Anterior cingulate cortex (tissue), 58 donors: Measurements from ENCODE around the gene RNFT2.
"Not testable (repeated sequence)": the region's sequence is repeated elsewhere in the genome, so short reads cannot be mapped to it uniquely, and the experiment has no call there.

Experiments
- DNase-seq, 58 donors: peaks; one replicate each; lab custom pipeline; 2025; lab: John Stamatoyannopoulos, UW

The RNFT2 gene

GRCh38 chr12:116739381-116739887, 1.3 kb downstream of the RNFT2 start:
- no peak for DNase-seq

GRCh38 chr12:116742787-116743186, 4.7 kb downstream of the RNFT2 start:
- not testable (repeated sequence) for DNase-seq

- no peak for DNase-seq
Observed at GRCh38 chr12:116744766-116745165, 6.7 kb downstream of the RNFT2 start.

- no peak for DNase-seq
Observed at GRCh38 chr12:116745554-116745953, 7.4 kb downstream of the RNFT2 start.

- no peak for DNase-seq
Observed at GRCh38 chr12:116749884-116750283, 11.8 kb downstream of the RNFT2 start.

GRCh38 chr12:116750298-116750697, 12.2 kb downstream of the RNFT2 start:
- DNase-seq, result no peak

- not testable (repeated sequence) for DNase-seq
Observed at GRCh38 chr12:116754097-116754496, 16.0 kb downstream of the RNFT2 start.

GRCh38 chr12:116754783-116755182, 16.7 kb downstream of the RNFT2 start:
- not testable (repeated sequence) for DNase-seq

- no peak for DNase-seq
Observed at GRCh38 chr12:116759783-116760621, 21.9 kb downstream of the RNFT2 start.

- DNase-seq, result no peak
Observed at GRCh38 chr12:116760622-116761020, 22.5 kb downstream of the RNFT2 start.

- DNase-seq, result no peak
Observed at GRCh38 chr12:116761499-116761898, 23.4 kb downstream of the RNFT2 start.

GRCh38 chr12:116765271-116765670, 27.2 kb downstream of the RNFT2 start:
- no peak for DNase-seq

GRCh38 chr12:116766285-116766684, 28.2 kb downstream of the RNFT2 start:
- DNase-seq, result no peak

- DNase-seq, result no peak
Observed at GRCh38 chr12:116766746-116767145, 28.6 kb downstream of the RNFT2 start.

GRCh38 chr12:116771651-116772050, 33.5 kb downstream of the RNFT2 start:
- DNase-seq, result peak in 1 of 58 donors; percentile 2

GRCh38 chr12:116773276-116773731, 35.2 kb downstream of the RNFT2 start:
- DNase-seq, result peak in 1 of 58 donors; percentile 4

- DNase-seq, result no peak
Observed at GRCh38 chr12:116774020-116774419, 35.9 kb downstream of the RNFT2 start.

GRCh38 chr12:116777245-116777644, 39.1 kb downstream of the RNFT2 start:
- no peak for DNase-seq

- DNase-seq, result no peak
Observed at GRCh38 chr12:116779597-116779996, 41.5 kb downstream of the RNFT2 start.

- no peak for DNase-seq
Observed at GRCh38 chr12:116780942-116781341, 42.8 kb downstream of the RNFT2 start.

- DNase-seq, result no peak
Observed at GRCh38 chr12:116783525-116784237, 45.6 kb downstream of the RNFT2 start.
